HL-60/S4 treated with phorbol 12-myristate 13-acetate at 8.2 ng/mL for 4 days and 3 days (cell line): ENCODE measurements around the gene NRIP3.
"Not testable (repeated sequence)": the region's sequence is repeated elsewhere in the genome, so short reads cannot be mapped to it uniquely, and the experiment has no call there.

Source experiments
- in situ Hi-C: fragments of 300-500 bp; cut with MboI; formaldehyde crosslinking; loops from 2 replicates; pipeline ENCODE4 v1.15.0; 2022; ENCODE audit warnings: low sequenced_read_pairs

NRIP3 gene

GRCh38 chr11:9016916-9017642 is 13.3 kb upstream of the NRIP3 start:
- in situ Hi-C loops = no loop called here

GRCh38 chr11:9015677-9016076 is 11.9 kb upstream of the NRIP3 start:
- in situ Hi-C loops = no loop called here

- in situ Hi-C loops = no loop called here
Measured at GRCh38 chr11:9014826-9015225, 11.0 kb upstream of the NRIP3 start.

- in situ Hi-C loops = no loop called here
Measured at GRCh38 chr11:9013373-9013772, 9.6 kb upstream of the NRIP3 start.

- in situ Hi-C loops = not testable (repeated sequence)
Measured at GRCh38 chr11:9009538-9009937, 5.7 kb upstream of the NRIP3 start.

GRCh38 chr11:9008661-9009060 is 4.9 kb upstream of the NRIP3 start:
- in situ Hi-C loops = no loop called here

- in situ Hi-C loops = no loop called here
Measured at GRCh38 chr11:9008011-9008550, 4.3 kb upstream of the NRIP3 start.

- in situ Hi-C loops = no loop called here
Measured at GRCh38 chr11:9005087-9005486, 1.3 kb upstream of the NRIP3 start.

GRCh38 chr11:9004183-9004926 is 554 bp upstream of the NRIP3 start:
- in situ Hi-C loops = no loop called here

- in situ Hi-C loops = no loop called here
Measured at GRCh38 chr11:9002920-9003572, 755 bp downstream of the NRIP3 start.

- in situ Hi-C loops = no loop called here
Measured at GRCh38 chr11:9001736-9002135, 2.1 kb downstream of the NRIP3 start.

GRCh38 chr11:8998017-8998416 is 5.8 kb downstream of the NRIP3 start:
- in situ Hi-C loops = no loop called here

GRCh38 chr11:8997451-8997850 is 6.3 kb downstream of the NRIP3 start:
- in situ Hi-C loops = no loop called here

GRCh38 chr11:8989453-8989852 is 14.3 kb downstream of the NRIP3 start:
- in situ Hi-C loops = no loop called here

- in situ Hi-C loops = no loop called here
Measured at GRCh38 chr11:8988329-8989234, 15.2 kb downstream of the NRIP3 start.

GRCh38 chr11:8987446-8987845 is 16.4 kb downstream of the NRIP3 start:
- in situ Hi-C loops = no loop called here

GRCh38 chr11:8986772-8987171 is 17.0 kb downstream of the NRIP3 start:
- in situ Hi-C loops = not testable (repeated sequence)

GRCh38 chr11:8985462-8985861 is 18.3 kb downstream of the NRIP3 start:
- in situ Hi-C loops = no loop called here

- in situ Hi-C loops = no loop called here
Measured at GRCh38 chr11:8983552-8983951, 20.2 kb downstream of the NRIP3 start.

GRCh38 chr11:8980485-8980884 is 23.3 kb downstream of the NRIP3 start:
- in situ Hi-C loops = no loop called here

GRCh38 chr11:8979365-8979764 is 24.4 kb downstream of the NRIP3 start:
- in situ Hi-C loops = not testable (repeated sequence)
